Parathyroid adenoma (tissue), 2 donors: ENCODE results near the gene PPP6R1.

Experiments
- H2AFZ ChIP-seq: fragments of 300-600 bp; sonication (generic); one replicate; pipeline ENCODE4 v1.7.0; 2017; ENCODE audit warnings: antibody characterized with exemption, mild to moderate bottlenecking
- H3K27ac ChIP-seq: fragments of 300-600 bp; sonication (generic); one replicate; pipeline ENCODE4 v1.7.0; 2017
- H3K27me3 ChIP-seq: fragments of 300-600 bp; sonication (generic); one replicate; pipeline ENCODE4 v1.7.0; 2017; ENCODE audit warnings: low read length; ENCODE audit not compliant: control insufficient read depth, insufficient read depth
- H3K36me3 ChIP-seq: fragments of 300-600 bp; sonication (generic); one replicate; pipeline ENCODE4 v1.7.0; 2017; ENCODE audit warnings: low read length; ENCODE audit not compliant: control insufficient read depth, insufficient read depth
- H3K4me1 ChIP-seq: fragments of 300-600 bp; sonication (generic); one replicate; pipeline ENCODE4 v1.7.0; 2017; ENCODE audit warnings: control low read depth
- H3K4me2 ChIP-seq: fragments of 300-600 bp; sonication (generic); one replicate; pipeline ENCODE4 v1.7.0; 2017; ENCODE audit warnings: low read length
- H3K4me3 ChIP-seq: fragments of 300-600 bp; sonication (generic); one replicate; pipeline ENCODE4 v1.7.0; 2017; ENCODE audit warnings: low read depth, low read length
- H3K79me2 ChIP-seq: fragments of 300-600 bp; sonication (generic); one replicate; pipeline ENCODE4 v1.7.0; 2017; ENCODE audit warnings: control low read depth
- H3K9ac ChIP-seq: fragments of 300-600 bp; sonication (generic); one replicate; pipeline ENCODE4 v1.7.0; 2017; ENCODE audit warnings: mild to moderate bottlenecking
- H3K9me3 ChIP-seq: fragments of 300-600 bp; sonication (generic); one replicate; pipeline ENCODE4 v1.7.0; 2017; ENCODE audit warnings: low read length; ENCODE audit not compliant: control insufficient read depth
- TF ChIP-seq, protein P1 (sequence below): fragments of 300-600 bp; sonication (generic); IDR thresholded peaks from one replicate; pipeline ENCODE4 v1.7.0; 2017; ENCODE audit warnings: antibody characterized with exemption, mild to moderate bottlenecking
- donor health status: primary hyperparathyroidism.

Gene PPP6R1

GRCh38 chr19:55240713-55241020 is 18.1 kb downstream of the PPP6R1 start:
- no peaks in the 10 kb centered on the region for H3K27me3 ChIP-seq
- H3K9me3 ChIP-seq: no peaks in the 10 kb centered on the region
- H2AFZ ChIP-seq: no peak overlapping the region
- H3K4me2 ChIP-seq: no peak overlapping the region
- no peak overlapping the region for H3K27ac ChIP-seq
- H3K4me3 ChIP-seq: no peak overlapping the region
- TF ChIP-seq, protein P1, sequence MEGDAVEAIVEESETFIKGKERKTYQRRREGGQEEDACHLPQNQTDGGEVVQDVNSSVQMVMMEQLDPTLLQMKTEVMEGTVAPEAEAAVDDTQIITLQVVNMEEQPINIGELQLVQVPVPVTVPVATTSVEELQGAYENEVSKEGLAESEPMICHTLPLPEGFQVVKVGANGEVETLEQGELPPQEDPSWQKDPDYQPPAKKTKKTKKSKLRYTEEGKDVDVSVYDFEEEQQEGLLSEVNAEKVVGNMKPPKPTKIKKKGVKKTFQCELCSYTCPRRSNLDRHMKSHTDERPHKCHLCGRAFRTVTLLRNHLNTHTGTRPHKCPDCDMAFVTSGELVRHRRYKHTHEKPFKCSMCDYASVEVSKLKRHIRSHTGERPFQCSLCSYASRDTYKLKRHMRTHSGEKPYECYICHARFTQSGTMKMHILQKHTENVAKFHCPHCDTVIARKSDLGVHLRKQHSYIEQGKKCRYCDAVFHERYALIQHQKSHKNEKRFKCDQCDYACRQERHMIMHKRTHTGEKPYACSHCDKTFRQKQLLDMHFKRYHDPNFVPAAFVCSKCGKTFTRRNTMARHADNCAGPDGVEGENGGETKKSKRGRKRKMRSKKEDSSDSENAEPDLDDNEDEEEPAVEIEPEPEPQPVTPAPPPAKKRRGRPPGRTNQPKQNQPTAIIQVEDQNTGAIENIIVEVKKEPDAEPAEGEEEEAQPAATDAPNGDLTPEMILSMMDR: no peak
- no peaks in the 10 kb centered on the region for H3K4me1 ChIP-seq
- no peaks in the 10 kb centered on the region for H3K36me3 ChIP-seq
- no peak overlapping the region for H3K9ac ChIP-seq
- H3K79me2 ChIP-seq: peaks cover 29% of the 10 kb centered on the region

DNA sequence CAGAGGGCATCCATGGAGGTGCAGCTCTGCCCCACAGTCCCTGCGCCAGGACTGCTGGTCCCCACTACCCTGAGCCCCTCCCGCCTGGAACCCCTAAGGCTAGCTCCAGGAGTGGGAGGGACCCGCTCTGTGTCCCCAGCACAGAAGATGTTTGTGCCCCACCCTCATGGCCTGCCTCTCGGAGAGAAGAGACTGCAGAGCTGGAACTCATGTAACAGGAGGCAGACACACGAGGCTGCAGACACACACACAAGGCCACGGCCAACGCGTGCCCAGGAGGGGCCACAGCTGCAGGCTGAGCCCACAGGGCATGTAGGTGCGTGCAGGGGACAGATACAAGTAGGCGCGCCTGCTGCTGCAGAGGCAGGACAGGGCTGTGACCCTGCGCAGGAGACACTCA is 19.8 kb downstream of the PPP6R1 start:
- Histone ChIP-seq H3K9ac (no peak overlapping the region), H3K79me2 (peaks cover 22% of the 10 kb centered on the region), H3K27me3 (no peaks in the 10 kb centered on the region), H3K4me2 (no peak overlapping the region), H2AFZ (no peak overlapping the region), H3K36me3 (no peaks in the 10 kb centered on the region), H3K4me3 (no peak overlapping the region), H3K27ac (no peak overlapping the region), H3K9me3 (no peaks in the 10 kb centered on the region), H3K4me1 (no peaks in the 10 kb centered on the region)
- TF ChIP-seq, protein P1: no peak

DNA sequence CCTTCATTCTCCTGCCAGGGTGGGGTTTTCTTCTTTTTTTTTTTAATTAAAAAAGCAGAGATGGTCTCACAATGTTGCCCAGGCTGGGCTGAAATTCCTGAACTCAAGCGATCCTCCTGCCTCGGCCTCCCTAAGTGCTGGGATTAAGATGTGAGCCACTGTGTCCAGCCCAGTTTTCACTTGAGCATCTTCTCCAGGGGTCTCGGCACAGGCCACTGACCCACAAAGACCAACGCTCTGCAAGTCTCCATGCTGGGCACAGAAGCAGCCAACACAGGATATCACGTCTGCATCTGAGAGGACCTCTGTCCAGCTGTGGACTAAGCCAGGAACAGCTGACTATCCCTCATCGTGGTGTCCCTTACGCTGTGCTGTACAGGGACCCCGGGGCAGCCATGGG is 20.8 kb downstream of the PPP6R1 start:
- H3K79me2 ChIP-seq: peaks cover 17% of the 10 kb centered on the region
- H3K9me3 ChIP-seq: no peaks in the 10 kb centered on the region
- H3K27ac ChIP-seq: no peak overlapping the region
- TF ChIP-seq, protein P1: no peak
- H3K9ac ChIP-seq: no peak overlapping the region
- H3K4me2 ChIP-seq: no peak overlapping the region
- no peaks in the 10 kb centered on the region for H3K36me3 ChIP-seq
- no peaks in the 10 kb centered on the region for H3K4me1 ChIP-seq
- no peak overlapping the region for H2AFZ ChIP-seq
- no peak overlapping the region for H3K4me3 ChIP-seq
- H3K27me3 ChIP-seq: no peaks in the 10 kb centered on the region

DNA sequence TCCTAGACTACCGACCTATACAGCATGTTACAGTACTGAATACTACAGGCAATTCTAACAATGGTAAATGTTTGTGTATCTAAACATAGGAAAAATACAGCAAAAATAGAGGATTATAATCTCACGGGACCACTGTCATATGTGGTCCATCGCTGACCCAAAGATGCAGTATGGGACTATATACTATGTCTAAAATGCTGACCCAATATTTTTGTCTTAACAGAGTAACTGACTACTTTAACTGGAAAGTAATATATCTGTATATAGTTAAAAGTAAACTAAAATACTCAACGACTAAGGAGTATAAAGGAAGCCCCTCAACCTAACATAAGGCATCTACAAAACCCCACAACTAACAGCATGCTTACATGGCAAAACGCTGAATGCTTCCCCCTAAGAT is 25.8 kb downstream of the PPP6R1 start:
- no peak overlapping the region for H2AFZ ChIP-seq
- no peak overlapping the region for H3K27ac ChIP-seq
- H3K4me2 ChIP-seq: no peak overlapping the region
- TF ChIP-seq, protein P1: no peak
- no peaks in the 10 kb centered on the region for H3K4me1 ChIP-seq
- no peaks in the 10 kb centered on the region for H3K36me3 ChIP-seq
- no peak overlapping the region for H3K4me3 ChIP-seq
- no peaks in the 10 kb centered on the region for H3K9me3 ChIP-seq
- H3K79me2 ChIP-seq: peaks cover 3% of the 10 kb centered on the region
- no peaks in the 10 kb centered on the region for H3K27me3 ChIP-seq
- no peak overlapping the region for H3K9ac ChIP-seq

DNA sequence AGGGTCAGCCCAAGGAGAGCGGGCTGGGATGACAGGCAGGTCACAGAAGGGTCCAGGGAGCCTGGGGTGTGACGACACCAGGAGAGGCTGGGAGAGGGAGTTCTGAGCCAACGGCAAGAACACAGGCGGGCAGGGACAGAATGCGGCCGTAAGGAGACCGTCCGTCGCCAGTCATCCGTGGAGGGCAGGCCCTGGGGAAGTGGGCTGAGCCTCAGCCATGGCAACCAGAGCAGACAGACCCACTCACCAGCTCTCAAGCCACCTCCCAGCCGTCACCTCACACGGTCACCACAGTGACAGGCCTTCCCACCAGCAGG is 26.6 kb downstream of the PPP6R1 start:
- Histone ChIP-seq H3K36me3 (no peaks in the 10 kb centered on the region), H3K4me3 (no peak overlapping the region), H3K9ac (no peak overlapping the region), H3K4me2 (no peak overlapping the region), H3K27ac (no peak overlapping the region), H3K9me3 (no peaks in the 10 kb centered on the region), H3K4me1 (no peaks in the 10 kb centered on the region), H3K27me3 (no peaks in the 10 kb centered on the region), H2AFZ (no peak overlapping the region), H3K79me2 (peaks cover 3% of the 10 kb centered on the region)
- TF ChIP-seq, protein P1: no peak
